Vagina (tissue), 2 donors: Measurements from ENCODE around the gene TMEM129.

ENCODE experiments used
- POLR2AphosphoS5 ChIP-seq, 2 donors: sonication (generic); formaldehyde crosslinking; IDR thresholded peaks; one replicate each; pipeline ENCODE4 v1.9.0; 2017; ENCODE audit warnings: antibody characterized with exemption in 2 of 2, mild to moderate bottlenecking in 2 of 2, low read depth in 1 of 2; ENCODE audit not compliant: insufficient read depth in 1 of 2
- TF ChIP-seq, protein P1 (sequence below), 3 experiments: fragments of 450-650 bp in 2 of 3; fragments of 200-600 bp in 1 of 3; sonication (generic) in 1 of 3; IDR thresholded peaks; one replicate each; pipeline ENCODE4 v1.5.1; 2017 to 2019; ENCODE audit warnings: antibody characterized with exemption in 3 of 3, mild to moderate bottlenecking in 2 of 3, moderate library complexity in 2 of 3

- TF ChIP-seq, protein P1, sequence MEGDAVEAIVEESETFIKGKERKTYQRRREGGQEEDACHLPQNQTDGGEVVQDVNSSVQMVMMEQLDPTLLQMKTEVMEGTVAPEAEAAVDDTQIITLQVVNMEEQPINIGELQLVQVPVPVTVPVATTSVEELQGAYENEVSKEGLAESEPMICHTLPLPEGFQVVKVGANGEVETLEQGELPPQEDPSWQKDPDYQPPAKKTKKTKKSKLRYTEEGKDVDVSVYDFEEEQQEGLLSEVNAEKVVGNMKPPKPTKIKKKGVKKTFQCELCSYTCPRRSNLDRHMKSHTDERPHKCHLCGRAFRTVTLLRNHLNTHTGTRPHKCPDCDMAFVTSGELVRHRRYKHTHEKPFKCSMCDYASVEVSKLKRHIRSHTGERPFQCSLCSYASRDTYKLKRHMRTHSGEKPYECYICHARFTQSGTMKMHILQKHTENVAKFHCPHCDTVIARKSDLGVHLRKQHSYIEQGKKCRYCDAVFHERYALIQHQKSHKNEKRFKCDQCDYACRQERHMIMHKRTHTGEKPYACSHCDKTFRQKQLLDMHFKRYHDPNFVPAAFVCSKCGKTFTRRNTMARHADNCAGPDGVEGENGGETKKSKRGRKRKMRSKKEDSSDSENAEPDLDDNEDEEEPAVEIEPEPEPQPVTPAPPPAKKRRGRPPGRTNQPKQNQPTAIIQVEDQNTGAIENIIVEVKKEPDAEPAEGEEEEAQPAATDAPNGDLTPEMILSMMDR (IDR thresholded peaks at IDR 0.05) = no peak
- no peak for TF ChIP-seq POLR2AphosphoS5 (IDR thresholded peaks at IDR 0.05; ENCODE audit: insufficient read depth in 1 of 2, low read depth in 1 of 2)
Observed at GRCh38 chr4:1747603-1747967, 26.5 kb upstream of the TMEM129 start.
